ENCODE results near the gene TBC1D2.

DNA sequence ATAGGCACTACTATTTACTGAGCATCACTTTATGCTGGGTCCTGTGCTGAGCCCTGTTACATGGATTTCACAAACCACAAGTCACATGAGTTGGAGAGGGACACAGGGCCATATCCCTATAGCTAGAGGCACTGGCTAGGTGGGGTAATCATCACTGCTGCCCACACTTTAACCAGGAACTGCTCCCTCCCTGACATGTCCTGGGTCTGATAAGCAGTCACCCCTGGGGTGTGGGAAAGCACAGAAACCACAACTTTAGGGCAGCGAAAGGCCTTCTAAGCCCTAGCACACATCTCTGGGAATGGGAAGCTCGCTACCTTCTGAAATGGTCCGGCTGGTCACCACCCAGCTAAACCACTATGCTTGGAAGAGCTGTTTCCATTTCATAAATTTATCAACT is 15.0 kb downstream of the TBC1D2 start:
- TF ChIP-seq, protein P1, sequence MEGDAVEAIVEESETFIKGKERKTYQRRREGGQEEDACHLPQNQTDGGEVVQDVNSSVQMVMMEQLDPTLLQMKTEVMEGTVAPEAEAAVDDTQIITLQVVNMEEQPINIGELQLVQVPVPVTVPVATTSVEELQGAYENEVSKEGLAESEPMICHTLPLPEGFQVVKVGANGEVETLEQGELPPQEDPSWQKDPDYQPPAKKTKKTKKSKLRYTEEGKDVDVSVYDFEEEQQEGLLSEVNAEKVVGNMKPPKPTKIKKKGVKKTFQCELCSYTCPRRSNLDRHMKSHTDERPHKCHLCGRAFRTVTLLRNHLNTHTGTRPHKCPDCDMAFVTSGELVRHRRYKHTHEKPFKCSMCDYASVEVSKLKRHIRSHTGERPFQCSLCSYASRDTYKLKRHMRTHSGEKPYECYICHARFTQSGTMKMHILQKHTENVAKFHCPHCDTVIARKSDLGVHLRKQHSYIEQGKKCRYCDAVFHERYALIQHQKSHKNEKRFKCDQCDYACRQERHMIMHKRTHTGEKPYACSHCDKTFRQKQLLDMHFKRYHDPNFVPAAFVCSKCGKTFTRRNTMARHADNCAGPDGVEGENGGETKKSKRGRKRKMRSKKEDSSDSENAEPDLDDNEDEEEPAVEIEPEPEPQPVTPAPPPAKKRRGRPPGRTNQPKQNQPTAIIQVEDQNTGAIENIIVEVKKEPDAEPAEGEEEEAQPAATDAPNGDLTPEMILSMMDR (IDR thresholded peaks at IDR 0.05): no peak
- TF ChIP-seq EP300 (IDR thresholded peaks at IDR 0.05): no peak
